ENCODE data around the gene RAD51C.

The RAD51C gene

DNA sequence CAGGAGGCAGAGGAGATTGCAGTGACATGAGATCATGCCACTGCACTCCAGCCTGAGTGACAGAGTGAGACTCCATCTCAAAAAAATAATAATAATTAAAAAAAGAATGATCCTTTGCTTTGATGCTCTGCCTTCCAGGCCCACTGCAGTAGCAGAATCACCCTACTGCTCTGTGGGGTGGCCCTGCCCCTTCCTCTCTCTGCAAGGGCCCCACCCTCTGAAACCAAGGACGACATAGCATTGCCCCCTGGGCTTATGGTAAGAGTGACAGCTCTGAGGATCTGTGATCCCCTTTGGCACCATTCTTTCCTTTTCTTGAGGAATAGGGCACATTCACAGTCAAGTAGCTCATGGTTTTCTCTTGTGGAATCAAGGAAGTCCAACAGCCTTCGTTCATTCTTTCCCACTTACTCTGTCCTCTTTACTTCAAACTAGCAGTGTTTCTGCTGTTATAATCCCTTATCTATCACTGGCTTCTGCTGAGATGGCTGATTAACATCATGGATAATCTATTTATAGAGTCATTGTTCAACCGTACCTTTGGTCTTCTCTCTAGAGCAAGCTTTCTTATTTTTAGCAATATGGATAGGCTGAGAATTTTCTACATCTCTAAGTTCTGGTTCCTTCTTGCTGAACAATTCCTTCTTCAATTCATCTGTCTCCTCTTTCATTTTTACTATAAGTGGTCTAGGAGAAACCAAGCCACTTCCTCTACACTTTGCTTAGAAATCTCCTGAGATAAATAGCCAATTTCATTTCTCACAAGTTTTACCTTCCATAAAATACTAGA, 14.1 kb downstream of the RAD51C start:
- Histone ChIP-seq H3K27me3 (ENCODE audit: insufficient read depth, low read length, poor library complexity) (no peaks in the 10 kb centered on the region), H3K18ac (ENCODE audit: low read length) (no peak overlapping the region), H3K4me2 (ENCODE audit: low read length) (no peak overlapping the region), H3K56ac (ENCODE audit: low read length) (no peak overlapping the region), H4K8ac (ENCODE audit: low read depth, low read length) (no peak overlapping the region), H2BK15ac (replicated peaks; ENCODE audit: low read depth) (no peak overlapping the region), H2AK5ac (ENCODE audit: low read length) (no peak overlapping the region), H3K79me1 (ENCODE audit: low read length) (no peaks in the 10 kb centered on the region), H3K4me1 (ENCODE audit: control insufficient read depth, low read depth, low read length) (no peaks in the 10 kb centered on the region), H4K5ac (ENCODE audit: low read length) (no peak overlapping the region), H2BK5ac (ENCODE audit: low read length) (no peak overlapping the region), H3K9ac (ENCODE audit: low read length) (no peak overlapping the region), H3K36me3 (ENCODE audit: control insufficient read depth, insufficient read depth, low read length) (no peaks in the 10 kb centered on the region), H3K27ac (ENCODE audit: low read depth, low read length) (no peak overlapping the region), H3K79me2 (ENCODE audit: control insufficient read depth, insufficient read depth, low read length) (no peaks in the 10 kb centered on the region), H3K4me3 (ENCODE audit: low read length) (no peak overlapping the region), H2BK120ac (ENCODE audit: low read depth, low read length) (no peak overlapping the region), H3K23ac (ENCODE audit: low read length) (no peak overlapping the region), H3K4ac (ENCODE audit: low read depth, low read length) (no peak overlapping the region)
- no peak for DNase-seq
- no CpG with 5 or more reads among the region's 3 CpGs for WGBS (ENCODE audit: extremely low coverage, insufficient coverage, low lambda C conversion rate)

DNA sequence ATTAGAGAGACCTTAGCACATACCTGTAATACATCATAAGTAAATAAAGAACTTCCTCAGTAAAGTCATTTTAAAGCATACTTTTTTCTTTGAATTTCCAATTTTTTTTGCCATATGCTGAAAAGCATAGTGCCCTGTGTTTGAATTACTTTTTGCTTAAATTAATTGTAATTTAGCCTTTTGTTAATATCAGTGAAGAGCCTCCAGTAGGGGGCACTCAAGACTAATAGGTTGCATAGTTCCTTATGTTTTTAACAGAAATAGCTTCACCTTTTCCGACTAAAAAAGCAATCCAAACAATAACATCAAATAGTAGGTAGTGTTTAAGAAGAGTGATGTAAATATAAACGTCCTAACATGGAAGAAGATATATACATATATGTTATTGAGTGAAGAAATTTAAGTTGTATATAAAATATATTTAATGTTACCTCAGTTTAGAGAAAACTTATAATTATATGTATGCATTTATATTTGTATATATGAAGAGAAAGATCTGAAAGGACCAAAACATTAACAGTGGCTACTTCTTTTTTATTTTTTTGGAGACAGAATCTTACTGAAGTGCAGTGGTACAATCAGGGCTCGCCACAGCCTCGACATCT, 18.6 kb downstream of the RAD51C start:
- H4K5ac ChIP-seq (ENCODE audit: low read length), result no peak overlapping the region
- H3K4me2 ChIP-seq (ENCODE audit: low read length), result no peak overlapping the region
- no peaks in the 10 kb centered on the region for H3K4me1 ChIP-seq (ENCODE audit: control insufficient read depth, low read depth, low read length)
- no peak overlapping the region for H3K4ac ChIP-seq (ENCODE audit: low read depth, low read length)
- H2BK5ac ChIP-seq (ENCODE audit: low read length), result no peak overlapping the region
- H3K4me3 ChIP-seq (ENCODE audit: low read length), result no peak overlapping the region
- no peaks in the 10 kb centered on the region for H3K36me3 ChIP-seq (ENCODE audit: control insufficient read depth, insufficient read depth, low read length)
- no peak overlapping the region for H2AK5ac ChIP-seq (ENCODE audit: low read length)
- no peak overlapping the region for H3K18ac ChIP-seq (ENCODE audit: low read length)
- no peaks in the 10 kb centered on the region for H3K79me2 ChIP-seq (ENCODE audit: control insufficient read depth, insufficient read depth, low read length)
- H3K56ac ChIP-seq (ENCODE audit: low read length), result no peak overlapping the region
- 100% methylated on average over 1 of the region's 4 CpGs for WGBS (ENCODE audit: extremely low coverage, insufficient coverage, low lambda C conversion rate)
- DNase-seq, result peak; percentile 48
- H3K27me3 ChIP-seq (ENCODE audit: insufficient read depth, low read length, poor library complexity), result no peaks in the 10 kb centered on the region
- no peak overlapping the region for H3K9ac ChIP-seq (ENCODE audit: low read length)
- no peak overlapping the region for H3K27ac ChIP-seq (ENCODE audit: low read depth, low read length)
- H3K79me1 ChIP-seq (ENCODE audit: low read length), result no peaks in the 10 kb centered on the region
- no peak overlapping the region for H2BK120ac ChIP-seq (ENCODE audit: low read depth, low read length)
- H2BK15ac ChIP-seq (replicated peaks; ENCODE audit: low read depth), result no peak overlapping the region
- H4K8ac ChIP-seq (ENCODE audit: low read depth, low read length), result no peak overlapping the region
- H3K23ac ChIP-seq (ENCODE audit: low read length), result no peak overlapping the region

DNA sequence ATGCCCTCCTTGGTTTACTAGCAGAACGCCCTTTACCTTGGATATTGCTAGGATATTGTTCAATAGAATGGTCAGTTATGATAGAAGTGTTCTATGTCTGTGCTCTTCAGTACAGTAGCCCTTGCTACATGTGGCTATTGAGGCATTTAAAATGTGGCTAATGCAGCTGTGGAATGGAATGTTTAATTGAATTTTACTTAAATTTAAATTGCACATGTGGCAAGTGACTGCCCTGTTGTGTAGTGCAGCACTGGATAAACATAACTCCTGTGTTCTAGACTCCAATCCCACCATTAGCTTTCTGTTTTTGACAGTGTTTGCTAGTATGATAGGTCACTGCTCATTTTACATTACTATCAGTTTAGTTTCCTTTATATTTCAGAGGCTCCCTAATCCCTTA, 29.9 kb downstream of the RAD51C start:
- Histone ChIP-seq H3K27ac (ENCODE audit: low read depth, low read length) (no peak overlapping the region), H3K27me3 (ENCODE audit: insufficient read depth, low read length, poor library complexity) (no peaks in the 10 kb centered on the region), H4K5ac (ENCODE audit: low read length) (no peak overlapping the region), H3K4ac (ENCODE audit: low read depth, low read length) (no peak overlapping the region), H3K79me1 (ENCODE audit: low read length) (no peaks in the 10 kb centered on the region), H2BK120ac (ENCODE audit: low read depth, low read length) (no peak overlapping the region), H3K4me2 (ENCODE audit: low read length) (no peak overlapping the region), H3K56ac (ENCODE audit: low read length) (no peak overlapping the region), H4K8ac (ENCODE audit: low read depth, low read length) (no peak overlapping the region), H3K4me1 (ENCODE audit: control insufficient read depth, low read depth, low read length) (no peaks in the 10 kb centered on the region), H3K36me3 (ENCODE audit: control insufficient read depth, insufficient read depth, low read length) (no peaks in the 10 kb centered on the region), H3K4me3 (ENCODE audit: low read length) (no peak overlapping the region), H3K9ac (ENCODE audit: low read length) (no peak overlapping the region), H3K79me2 (ENCODE audit: control insufficient read depth, insufficient read depth, low read length) (no peaks in the 10 kb centered on the region), H3K18ac (ENCODE audit: low read length) (no peak overlapping the region), H3K23ac (ENCODE audit: low read length) (no peak overlapping the region), H2BK15ac (replicated peaks; ENCODE audit: low read depth) (no peak overlapping the region), H2BK5ac (ENCODE audit: low read length) (no peak overlapping the region), H2AK5ac (ENCODE audit: low read length) (no peak overlapping the region)
- no CpG with 5 or more reads among the region's 1 CpG for whole genome bisulfite sequencing (ENCODE audit: extremely low coverage, insufficient coverage, low lambda C conversion rate)
- DNase-seq, result no peak

DNA sequence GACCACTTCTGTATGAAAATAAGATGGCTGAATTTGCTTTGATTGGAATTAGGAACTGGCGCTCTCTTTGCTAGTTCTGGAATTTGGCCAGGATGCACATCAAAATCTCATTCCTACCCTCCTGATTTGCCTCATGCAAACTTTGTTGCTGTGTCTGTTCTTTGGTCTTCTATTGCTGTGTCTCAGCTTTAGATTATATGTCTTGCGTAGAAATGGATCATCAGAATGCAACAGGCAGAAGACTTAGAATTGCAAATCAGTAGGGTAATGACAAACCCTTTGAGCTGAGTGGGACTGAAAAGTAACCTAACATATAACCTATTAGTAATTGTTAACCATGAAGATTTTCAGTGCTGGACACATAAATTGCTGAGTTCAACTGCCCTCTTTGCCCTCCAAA, 30.3 kb downstream of the RAD51C start:
- DNase-seq, result no peak
- H2BK15ac ChIP-seq (replicated peaks; ENCODE audit: low read depth), result no peak overlapping the region
- H4K5ac ChIP-seq (ENCODE audit: low read length), result no peak overlapping the region
- H3K79me1 ChIP-seq (ENCODE audit: low read length), result no peaks in the 10 kb centered on the region
- H3K18ac ChIP-seq (ENCODE audit: low read length), result no peak overlapping the region
- no peaks in the 10 kb centered on the region for H3K27me3 ChIP-seq (ENCODE audit: insufficient read depth, low read length, poor library complexity)
- H3K4ac ChIP-seq (ENCODE audit: low read depth, low read length), result no peak overlapping the region
- H2BK5ac ChIP-seq (ENCODE audit: low read length), result no peak overlapping the region
- no peak overlapping the region for H3K4me3 ChIP-seq (ENCODE audit: low read length)
- H3K9ac ChIP-seq (ENCODE audit: low read length), result no peak overlapping the region
- no peaks in the 10 kb centered on the region for H3K79me2 ChIP-seq (ENCODE audit: control insufficient read depth, insufficient read depth, low read length)
- H3K4me1 ChIP-seq (ENCODE audit: control insufficient read depth, low read depth, low read length), result no peaks in the 10 kb centered on the region
- no peak overlapping the region for H2AK5ac ChIP-seq (ENCODE audit: low read length)
- no peaks in the 10 kb centered on the region for H3K36me3 ChIP-seq (ENCODE audit: control insufficient read depth, insufficient read depth, low read length)
- H3K4me2 ChIP-seq (ENCODE audit: low read length), result no peak overlapping the region
- no peak overlapping the region for H4K8ac ChIP-seq (ENCODE audit: low read depth, low read length)
- WGBS (ENCODE audit: extremely low coverage, insufficient coverage, low lambda C conversion rate), result no CpG with 5 or more reads among the region's 2 CpGs
- H3K27ac ChIP-seq (ENCODE audit: low read depth, low read length), result no peak overlapping the region
- no peak overlapping the region for H3K56ac ChIP-seq (ENCODE audit: low read length)
- H2BK120ac ChIP-seq (ENCODE audit: low read depth, low read length), result no peak overlapping the region
- no peak overlapping the region for H3K23ac ChIP-seq (ENCODE audit: low read length)

DNA sequence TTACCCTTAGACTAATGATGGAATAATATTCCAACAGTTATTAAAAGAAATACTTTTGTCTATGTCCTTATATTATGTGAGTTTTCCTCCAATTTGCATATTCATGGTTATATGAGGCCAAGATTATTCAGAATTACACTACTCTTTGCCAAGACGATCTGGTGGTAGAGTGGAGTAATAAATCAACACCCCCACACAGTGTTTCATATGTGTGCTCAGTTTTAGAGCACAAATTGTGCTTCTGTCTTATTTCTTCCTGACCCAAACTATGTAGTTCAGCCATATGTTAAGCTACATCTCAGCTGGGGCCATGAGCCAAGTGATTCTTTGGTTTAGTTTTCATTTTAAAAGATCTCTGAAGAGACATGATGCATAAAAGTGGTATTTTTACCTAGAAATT, 36.4 kb downstream of the RAD51C start:
- Histone ChIP-seq H3K27ac (ENCODE audit: low read depth, low read length) (no peak overlapping the region), H3K4me2 (ENCODE audit: low read length) (no peak overlapping the region), H2AK5ac (ENCODE audit: low read length) (no peak overlapping the region), H3K4ac (ENCODE audit: low read depth, low read length) (no peak overlapping the region), H3K9ac (ENCODE audit: low read length) (no peak overlapping the region), H2BK15ac (replicated peaks; ENCODE audit: low read depth) (no peak overlapping the region), H3K18ac (ENCODE audit: low read length) (no peak overlapping the region), H4K8ac (ENCODE audit: low read depth, low read length) (no peak overlapping the region), H2BK120ac (ENCODE audit: low read depth, low read length) (no peak overlapping the region), H3K79me2 (ENCODE audit: control insufficient read depth, insufficient read depth, low read length) (no peaks in the 10 kb centered on the region), H3K4me1 (ENCODE audit: control insufficient read depth, low read depth, low read length) (no peaks in the 10 kb centered on the region), H3K56ac (ENCODE audit: low read length) (no peak overlapping the region), H3K23ac (ENCODE audit: low read length) (no peak overlapping the region), H3K27me3 (ENCODE audit: insufficient read depth, low read length, poor library complexity) (no peaks in the 10 kb centered on the region), H2BK5ac (ENCODE audit: low read length) (no peak overlapping the region), H3K4me3 (ENCODE audit: low read length) (no peak overlapping the region), H3K79me1 (ENCODE audit: low read length) (no peaks in the 10 kb centered on the region), H4K5ac (ENCODE audit: low read length) (no peak overlapping the region), H3K36me3 (ENCODE audit: control insufficient read depth, insufficient read depth, low read length) (no peaks in the 10 kb centered on the region)
- no CpG with 5 or more reads among the region's 1 CpG for WGBS (ENCODE audit: extremely low coverage, insufficient coverage, low lambda C conversion rate)
- no peak for DNase-seq

DNA sequence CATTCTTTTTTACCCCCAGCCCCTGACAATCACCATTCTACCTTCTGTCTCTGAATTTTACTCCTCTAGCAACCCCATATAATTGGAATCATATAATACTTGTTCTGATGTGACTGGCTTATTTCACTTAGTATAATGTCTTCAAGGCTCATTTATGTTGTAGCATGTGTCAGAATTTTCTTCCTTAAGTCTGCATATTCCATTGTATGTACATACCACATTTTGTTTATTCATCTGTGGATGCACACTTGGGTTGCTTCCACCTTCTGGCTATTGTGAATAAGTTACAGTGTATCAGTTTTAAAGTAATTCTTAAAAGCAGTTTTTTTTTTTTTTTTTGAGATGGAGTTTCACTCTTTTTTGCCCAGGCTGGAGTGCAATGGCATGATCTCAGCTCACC, 38.5 kb downstream of the RAD51C start:
- Histone ChIP-seq H3K4me3 (ENCODE audit: low read length) (no peak overlapping the region), H3K18ac (ENCODE audit: low read length) (no peak overlapping the region), H3K79me2 (ENCODE audit: control insufficient read depth, insufficient read depth, low read length) (no peaks in the 10 kb centered on the region), H2BK120ac (ENCODE audit: low read depth, low read length) (no peak overlapping the region), H3K27me3 (ENCODE audit: insufficient read depth, low read length, poor library complexity) (no peaks in the 10 kb centered on the region), H3K23ac (ENCODE audit: low read length) (no peak overlapping the region), H3K4me1 (ENCODE audit: control insufficient read depth, low read depth, low read length) (no peaks in the 10 kb centered on the region), H3K4me2 (ENCODE audit: low read length) (no peak overlapping the region), H3K36me3 (ENCODE audit: control insufficient read depth, insufficient read depth, low read length) (no peaks in the 10 kb centered on the region), H2BK15ac (replicated peaks; ENCODE audit: low read depth) (no peak overlapping the region), H3K27ac (ENCODE audit: low read depth, low read length) (no peak overlapping the region), H2AK5ac (ENCODE audit: low read length) (no peak overlapping the region), H3K4ac (ENCODE audit: low read depth, low read length) (no peak overlapping the region), H4K8ac (ENCODE audit: low read depth, low read length) (no peak overlapping the region), H3K79me1 (ENCODE audit: low read length) (no peaks in the 10 kb centered on the region), H3K9ac (ENCODE audit: low read length) (no peak overlapping the region), H4K5ac (ENCODE audit: low read length) (no peak overlapping the region), H2BK5ac (ENCODE audit: low read length) (no peak overlapping the region), H3K56ac (ENCODE audit: low read length) (no peak overlapping the region)
- DNase-seq, result no peak

Measured in mesendoderm (in vitro differentiated cells).